Hepatocyte (in vitro differentiated cells): ENCODE data around the gene SEMA3D. TPM values are rescaled to one million over a fixed set of nuclear protein-coding genes. Genes with fewer than 3 reads are reported as not detected.
A peak's percentile ranks its signal among the peaks of the same experiment; 100 is the strongest.

ENCODE experiments used
- DNase-seq: peaks from one replicate; pipeline ENCODE4 v3.0.0-alpha.2; 2016; ENCODE audit warnings: low spot score
- H2AFZ ChIP-seq: fragments of 200-600 bp; sonication (generic); 2 replicates; pipeline ENCODE4 v1.6.0; 2016; ENCODE audit warnings: antibody characterized with exemption, mild to moderate bottlenecking
- H3K27ac ChIP-seq: fragments of 200-600 bp; sonication (generic); 2 replicates; pipeline ENCODE4 v1.5.1; 2016; ENCODE audit warnings: mild to moderate bottlenecking
- H3K27me3 ChIP-seq: fragments of 200-600 bp; sonication (generic); 2 replicates; pipeline ENCODE4 v1.6.1; 2016
- H3K36me3 ChIP-seq: fragments of 200-600 bp; sonication (generic); replicated peaks from 2 replicates; pipeline ENCODE4 v1.5.1; 2016; ENCODE audit warnings: low read depth; ENCODE audit not compliant: insufficient read depth
- H3K4me1 ChIP-seq: fragments of 200-600 bp; sonication (generic); 2 replicates; pipeline ENCODE4 v1.5.1; 2016; ENCODE audit warnings: mild to moderate bottlenecking, moderate library complexity; ENCODE audit not compliant: insufficient read depth
- H3K4me2 ChIP-seq: fragments of 200-600 bp; sonication (generic); 2 replicates; pipeline ENCODE4 v1.6.0; 2016
- H3K4me3 ChIP-seq: fragments of 200-600 bp; sonication (generic); 2 replicates; pipeline ENCODE4 v1.5.1; 2016; ENCODE audit warnings: mild to moderate bottlenecking
- H3K79me2 ChIP-seq: fragments of 200-600 bp; sonication (generic); 2 replicates; pipeline ENCODE4 v1.6.0; 2017; ENCODE audit warnings: mild to moderate bottlenecking
- H3K9me2 ChIP-seq: fragments of 200-600 bp; sonication (generic); replicated peaks from 2 replicates; pipeline ENCODE4 v1.6.0; 2017; ENCODE audit warnings: mild to moderate bottlenecking; ENCODE audit not compliant: insufficient read depth
- H3K9me3 ChIP-seq: fragments of 200-600 bp; sonication (generic); 2 replicates; pipeline ENCODE4 v1.5.1; 2016; ENCODE audit warnings: low read depth, mild to moderate bottlenecking
- H4K20me1 ChIP-seq: fragments of 200-600 bp; sonication (generic); 2 replicates; pipeline ENCODE4 v1.6.0; 2016; ENCODE audit warnings: mild to moderate bottlenecking; ENCODE audit not compliant: insufficient read depth, poor library complexity, severe bottlenecking
- EZH2 ChIP-seq: fragments of 200-600 bp; sonication (generic); IDR thresholded peaks from 2 replicates; pipeline ENCODE4 v1.6.1; 2016; ENCODE audit warnings: antibody characterized with exemption, mild to moderate bottlenecking, borderline replicate concordance
- EZH2phosphoT487 ChIP-seq: fragments of 200-600 bp; sonication (generic); IDR thresholded peaks from one replicate; pipeline ENCODE4 v1.6.1; 2018; ENCODE audit warnings: antibody characterized with exemption, mild to moderate bottlenecking, low read depth, moderate library complexity; ENCODE audit not compliant: unreplicated experiment, severe bottlenecking
- WGBS: methylation state at CpG from one replicate; pipeline ENCODE4 v1.1.6; 2016; ENCODE audit warnings: low lambda C conversion rate; ENCODE audit errors: missing lambda C conversion rate; 5-methylcytosine and 5-hydroxymethylcytosine counted together
- polyA plus RNA-seq: library from polyadenylated mRNA; unstranded; fragments of >200 nt; fragmentation: Nextera tagmentation; extraction: Ambion mirVana; gene quantifications from 2 replicates; pipeline ENCODE4 v1.2.1, GENCODE V29; 2016
- total RNA-seq: library from RNA; depleted of rRNA; stranded (reverse); fragments of >200 nt; gene quantifications from 2 replicates; pipeline ENCODE4 v1.2.3, GENCODE V29; 2014
- TF ChIP-seq, protein P1 (sequence below): fragments of 200-600 bp; sonication (generic); IDR thresholded peaks from 2 replicates; pipeline ENCODE4 v1.5.1; 2016; ENCODE audit warnings: antibody characterized with exemption, mild to moderate bottlenecking; ENCODE audit not compliant: poor library complexity

SEMA3D gene
- total and polyA plus RNA-seq, 2 experiments from 2014 or later: 18.7 to 44.9 TPM

- H3K4me2 ChIP-seq: no peak overlapping the region
- no peaks in the 10 kb centered on the region for H3K4me1 ChIP-seq
- no peak overlapping the region for H3K4me3 ChIP-seq
- no peak overlapping the region for H3K27ac ChIP-seq
- no peak overlapping the region for H2AFZ ChIP-seq
- no peak for DNase-seq
- 72% methylated on average over 3 of the region's 3 CpGs for WGBS
- H4K20me1 ChIP-seq: no peaks in the 10 kb centered on the region
- H3K79me2 ChIP-seq: peaks cover 8% of the 10 kb centered on the region
- no peak for TF ChIP-seq EZH2phosphoT487
- TF ChIP-seq EZH2: no peak
- TF ChIP-seq, protein P1, sequence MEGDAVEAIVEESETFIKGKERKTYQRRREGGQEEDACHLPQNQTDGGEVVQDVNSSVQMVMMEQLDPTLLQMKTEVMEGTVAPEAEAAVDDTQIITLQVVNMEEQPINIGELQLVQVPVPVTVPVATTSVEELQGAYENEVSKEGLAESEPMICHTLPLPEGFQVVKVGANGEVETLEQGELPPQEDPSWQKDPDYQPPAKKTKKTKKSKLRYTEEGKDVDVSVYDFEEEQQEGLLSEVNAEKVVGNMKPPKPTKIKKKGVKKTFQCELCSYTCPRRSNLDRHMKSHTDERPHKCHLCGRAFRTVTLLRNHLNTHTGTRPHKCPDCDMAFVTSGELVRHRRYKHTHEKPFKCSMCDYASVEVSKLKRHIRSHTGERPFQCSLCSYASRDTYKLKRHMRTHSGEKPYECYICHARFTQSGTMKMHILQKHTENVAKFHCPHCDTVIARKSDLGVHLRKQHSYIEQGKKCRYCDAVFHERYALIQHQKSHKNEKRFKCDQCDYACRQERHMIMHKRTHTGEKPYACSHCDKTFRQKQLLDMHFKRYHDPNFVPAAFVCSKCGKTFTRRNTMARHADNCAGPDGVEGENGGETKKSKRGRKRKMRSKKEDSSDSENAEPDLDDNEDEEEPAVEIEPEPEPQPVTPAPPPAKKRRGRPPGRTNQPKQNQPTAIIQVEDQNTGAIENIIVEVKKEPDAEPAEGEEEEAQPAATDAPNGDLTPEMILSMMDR: no peak
- no peaks in the 10 kb centered on the region for H3K9me2 ChIP-seq
- H3K9me3 ChIP-seq: no peaks in the 10 kb centered on the region
- no peaks in the 10 kb centered on the region for H3K36me3 ChIP-seq
- no peaks in the 10 kb centered on the region for H3K27me3 ChIP-seq
Observed at GRCh38 chr7:85172530-85172941, 14.3 kb downstream of the SEMA3D start.

GRCh38 chr7:85167636-85168035, 19.2 kb downstream of the SEMA3D start:
- no peaks in the 10 kb centered on the region for H3K27me3 ChIP-seq
- WGBS: 96% methylated on average over 1 of the region's 1 CpG
- H3K9me3 ChIP-seq: no peaks in the 10 kb centered on the region

GRCh38 chr7:85165263-85165662, 21.6 kb downstream of the SEMA3D start:
- H3K79me2 ChIP-seq: peaks cover 20% of the 10 kb centered on the region
- H3K9me2 ChIP-seq: no peaks in the 10 kb centered on the region
- no peak overlapping the region for H3K4me2 ChIP-seq
- no peaks in the 10 kb centered on the region for H3K27me3 ChIP-seq
- no peaks in the 10 kb centered on the region for H3K36me3 ChIP-seq
- peak; percentile 16 for DNase-seq
- no peaks in the 10 kb centered on the region for H3K4me1 ChIP-seq
- peak overlapping the region; percentile 10 for H3K27ac ChIP-seq
- TF ChIP-seq EZH2phosphoT487 (no peak), EZH2 (no peak)
- TF ChIP-seq, protein P1: no peak
- H3K4me3 ChIP-seq: no peak overlapping the region
- WGBS: 62% methylated on average over 5 of the region's 5 CpGs
- H2AFZ ChIP-seq: no peak overlapping the region
- H3K9me3 ChIP-seq: no peaks in the 10 kb centered on the region
- H4K20me1 ChIP-seq: no peaks in the 10 kb centered on the region

More at GRCh38 chr7:85167636-85168035, 19.2 kb downstream of the SEMA3D start:
- no peak overlapping the region for H2AFZ ChIP-seq
- H3K79me2 ChIP-seq: peaks cover 8% of the 10 kb centered on the region
- H3K27ac ChIP-seq: no peak overlapping the region
- H3K36me3 ChIP-seq: no peaks in the 10 kb centered on the region
- H3K4me2 ChIP-seq: no peak overlapping the region
- no peaks in the 10 kb centered on the region for H4K20me1 ChIP-seq
- TF ChIP-seq, protein P1: no peak
- TF ChIP-seq EZH2phosphoT487 (no peak), EZH2 (no peak)
- H3K9me2 ChIP-seq: no peaks in the 10 kb centered on the region
- H3K4me1 ChIP-seq: no peaks in the 10 kb centered on the region
- no peak for DNase-seq
- H3K4me3 ChIP-seq: no peak overlapping the region

DNA sequence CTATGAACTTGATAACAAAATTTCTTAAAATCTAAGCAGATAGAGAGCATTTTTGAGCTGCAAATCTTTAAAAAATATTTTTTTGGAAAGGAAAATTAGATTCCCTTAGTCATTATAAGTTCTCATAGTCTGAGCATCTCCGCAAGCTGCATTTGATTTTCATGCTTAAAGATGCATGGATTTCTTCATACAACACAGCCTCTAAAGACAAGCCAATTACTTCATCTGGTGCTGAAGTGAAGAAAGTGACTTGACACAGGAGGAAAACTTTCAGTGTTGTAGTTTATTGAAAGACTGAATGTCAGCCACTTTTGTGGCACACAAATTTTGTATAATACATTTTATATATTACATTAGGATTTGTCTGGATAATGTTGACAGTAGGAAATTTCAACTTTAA, 22.5 kb downstream of the SEMA3D start:
- no peak overlapping the region for H3K4me2 ChIP-seq
- no peaks in the 10 kb centered on the region for H3K36me3 ChIP-seq
- H3K4me1 ChIP-seq: no peaks in the 10 kb centered on the region
- TF ChIP-seq EZH2 (no peak), EZH2phosphoT487 (no peak)
- TF ChIP-seq, protein P1: no peak
- H3K27me3 ChIP-seq: no peaks in the 10 kb centered on the region
- H4K20me1 ChIP-seq: no peaks in the 10 kb centered on the region
- DNase-seq: no peak
- no peak overlapping the region for H3K4me3 ChIP-seq
- no peaks in the 10 kb centered on the region for H3K9me2 ChIP-seq
- H3K27ac ChIP-seq: no peak overlapping the region
- H2AFZ ChIP-seq: no peak overlapping the region
- peaks cover 26% of the 10 kb centered on the region for H3K79me2 ChIP-seq
- no peaks in the 10 kb centered on the region for H3K9me3 ChIP-seq
- 100% methylated on average over 1 of the region's 1 CpG for WGBS
